GM18868 (cell line): ENCODE measurements around the gene NMNAT2.

Experiments used
- ATAC-seq: cut with Tn5 transposase; IDR thresholded peaks from one replicate; pipeline ENCODE4 v1.9.1; 2021; ENCODE audit warnings: mild to moderate bottlenecking, moderate library complexity; ENCODE audit not compliant: unreplicated experiment

Gene NMNAT2

GRCh38 chr1:183218971-183219615 lies 199.1 kb downstream of the NMNAT2 start:
- ATAC-seq = no peak

- ATAC-seq = no peak
Observed at GRCh38 chr1:183218027-183218618, 200.1 kb downstream of the NMNAT2 start.

GRCh38 chr1:183215936-183216335 lies 202.2 kb downstream of the NMNAT2 start:
- no peak for ATAC-seq

- no peak for ATAC-seq
Observed at GRCh38 chr1:183215076-183215720, 203.0 kb downstream of the NMNAT2 start.

GRCh38 chr1:183214021-183214970 lies 203.9 kb downstream of the NMNAT2 start:
- ATAC-seq = no peak

- ATAC-seq = no peak
Observed at GRCh38 chr1:183212870-183213269, 205.3 kb downstream of the NMNAT2 start.

GRCh38 chr1:183210681-183211080 lies 207.5 kb downstream of the NMNAT2 start:
- no peak for ATAC-seq

- ATAC-seq = peak; percentile 70
Observed at GRCh38 chr1:183209533-183210158, 208.5 kb downstream of the NMNAT2 start.

GRCh38 chr1:183206538-183207122 lies 211.6 kb downstream of the NMNAT2 start:
- no peak for ATAC-seq

GRCh38 chr1:183205196-183205781 lies 212.9 kb downstream of the NMNAT2 start:
- ATAC-seq = no peak

GRCh38 chr1:183203094-183203493 lies 215.1 kb downstream of the NMNAT2 start:
- ATAC-seq = no peak

GRCh38 chr1:183200451-183200850 lies 217.7 kb downstream of the NMNAT2 start:
- ATAC-seq = no peak

GRCh38 chr1:183199304-183199703 lies 218.9 kb downstream of the NMNAT2 start:
- ATAC-seq = no peak

GRCh38 chr1:183198463-183198862 lies 219.7 kb downstream of the NMNAT2 start:
- no peak for ATAC-seq
